Endothelial cell of umbilical vein (primary cell): ENCODE data around the gene EGF.
"Not testable (repeated sequence)": the region's sequence is repeated elsewhere in the genome, so short reads cannot be mapped to it uniquely, and the experiment has no call there.

Experiments
- CTCF ChIP-seq, 2 donors: IDR thresholded peaks; 1 replicate in 1 of 2; 2 replicates in 1 of 2; pipeline ENCODE4 v1.5.1; 2011; ENCODE audit warnings: low read length in 2 of 2, mild to moderate bottlenecking in 2 of 2, moderate library complexity in 2 of 2, control low read depth in 1 of 2, inconsistent platforms in 1 of 2, low read depth in 1 of 2; ENCODE audit not compliant: insufficient read depth in 1 of 2; ENCODE audit errors: extremely low read depth in 1 of 2
- EZH2 ChIP-seq: IDR thresholded peaks from 2 replicates; pipeline ENCODE4 v1.6.1; 2012; ENCODE audit warnings: borderline replicate concordance, low read depth, mild to moderate bottlenecking, moderate library complexity, low read length, inconsistent platforms; ENCODE audit not compliant: severe bottlenecking
- FOS ChIP-seq: IDR thresholded peaks from 2 replicates; pipeline ENCODE4 v1.6.1; 2011; ENCODE audit warnings: mild to moderate bottlenecking, low read length, moderate library complexity, borderline replicate concordance; ENCODE audit not compliant: insufficient read depth
- GATA2 ChIP-seq: IDR thresholded peaks from 2 replicates; pipeline ENCODE4 v1.7.0; 2011; ENCODE audit warnings: low read depth, mild to moderate bottlenecking, moderate library complexity, mixed read lengths, low read length; ENCODE audit not compliant: insufficient read length, insufficient read depth
- JUN ChIP-seq: IDR thresholded peaks from 2 replicates; pipeline ENCODE4 v1.6.1; 2011; ENCODE audit warnings: borderline replicate concordance, low read depth; ENCODE audit not compliant: insufficient read length, insufficient read depth
- MAX ChIP-seq: IDR thresholded peaks from 2 replicates; pipeline ENCODE4 v1.6.1; 2011; ENCODE audit not compliant: insufficient read depth, insufficient read length
- MYC ChIP-seq: IDR thresholded peaks from one replicate; pipeline ENCODE4 v1.6.1; 2011; ENCODE audit warnings: mild to moderate bottlenecking, low read depth, low read length
- POLR2A ChIP-seq: IDR thresholded peaks from 2 replicates; pipeline ENCODE4 v1.6.1; 2012; ENCODE audit warnings: low read depth, mild to moderate bottlenecking, control low read depth, low read length
- POLR2AphosphoS5 ChIP-seq: IDR thresholded peaks from 2 replicates; pipeline ENCODE4 v1.6.1; 2012; ENCODE audit warnings: low read depth, mild to moderate bottlenecking, control low read depth, low read length, moderate library complexity; ENCODE audit not compliant: insufficient read depth

GRCh38 chr4:109949099-109949718, 36.5 kb downstream of the EGF start:
- not testable (repeated sequence) for TF ChIP-seq CTCF (IDR thresholded peaks at IDR 0.05; ENCODE audit: extremely low read depth in 1 of 2, insufficient read depth in 1 of 2, low read depth in 1 of 2, low read length in 2 of 2); POLR2A; MAX; FOS; POLR2AphosphoS5; EZH2; MYC; JUN; GATA2
